ENCODE data around the gene MAD1L1.

DNA sequence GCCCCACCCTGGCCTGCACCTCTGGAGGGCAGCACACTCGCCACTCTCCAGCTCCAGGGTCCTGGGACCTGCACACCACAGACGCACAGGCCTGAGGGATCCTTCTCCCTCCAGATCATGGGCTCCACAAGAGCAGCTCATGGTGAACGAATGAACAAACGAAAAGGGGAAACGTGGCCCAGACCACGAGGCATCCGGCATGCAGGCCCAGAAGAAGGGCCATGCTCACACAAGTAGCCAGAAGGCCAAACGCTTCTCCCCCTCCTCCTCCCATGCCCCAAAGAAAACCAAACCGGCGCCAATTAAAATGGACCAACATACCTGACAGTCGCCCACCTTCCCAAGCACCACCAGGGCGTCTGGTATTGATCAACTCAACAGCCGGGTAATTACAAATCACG is 30.4 kb downstream of the MAD1L1 start:
- TF ChIP-seq, protein P1, sequence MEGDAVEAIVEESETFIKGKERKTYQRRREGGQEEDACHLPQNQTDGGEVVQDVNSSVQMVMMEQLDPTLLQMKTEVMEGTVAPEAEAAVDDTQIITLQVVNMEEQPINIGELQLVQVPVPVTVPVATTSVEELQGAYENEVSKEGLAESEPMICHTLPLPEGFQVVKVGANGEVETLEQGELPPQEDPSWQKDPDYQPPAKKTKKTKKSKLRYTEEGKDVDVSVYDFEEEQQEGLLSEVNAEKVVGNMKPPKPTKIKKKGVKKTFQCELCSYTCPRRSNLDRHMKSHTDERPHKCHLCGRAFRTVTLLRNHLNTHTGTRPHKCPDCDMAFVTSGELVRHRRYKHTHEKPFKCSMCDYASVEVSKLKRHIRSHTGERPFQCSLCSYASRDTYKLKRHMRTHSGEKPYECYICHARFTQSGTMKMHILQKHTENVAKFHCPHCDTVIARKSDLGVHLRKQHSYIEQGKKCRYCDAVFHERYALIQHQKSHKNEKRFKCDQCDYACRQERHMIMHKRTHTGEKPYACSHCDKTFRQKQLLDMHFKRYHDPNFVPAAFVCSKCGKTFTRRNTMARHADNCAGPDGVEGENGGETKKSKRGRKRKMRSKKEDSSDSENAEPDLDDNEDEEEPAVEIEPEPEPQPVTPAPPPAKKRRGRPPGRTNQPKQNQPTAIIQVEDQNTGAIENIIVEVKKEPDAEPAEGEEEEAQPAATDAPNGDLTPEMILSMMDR (IDR thresholded peaks at IDR 0.05), result no peak
- TF ChIP-seq POLR2AphosphoS5 (IDR thresholded peaks at IDR 0.05) (no peak), POLR2A (IDR thresholded peaks at IDR 0.05) (no peak)
